HepG2 (cell line): ENCODE results near the gene SYNE3. TPM values are rescaled to one million over a fixed set of nuclear protein-coding genes. Genes with fewer than 3 reads are reported as not detected.

Source experiments
- ATM ChIP-seq: fragments of 450-650 bp; IDR thresholded peaks from 2 replicates; pipeline ENCODE4 v1.7.1; 2017; ENCODE audit warnings: mild to moderate bottlenecking, borderline replicate concordance
- CBX2 ChIP-seq, 2 experiments: fragments of 200-600 bp in 1 of 2; sonication (generic); formaldehyde crosslinking in 1 of 2; IDR thresholded peaks; 2 replicates each; pipeline versions ENCODE4 v1.7.0 to v1.8.1; 2018 to 2022; ENCODE audit warnings: low read depth in 2 of 2, low read length in 1 of 2, mild to moderate bottlenecking in 1 of 2, missing genetic modification reagents in 1 of 2
- CCDC6 ChIP-seq: sonication (generic); formaldehyde crosslinking; IDR thresholded peaks from 2 replicates; pipeline ENCODE4 v1.8.1; 2022; ENCODE audit warnings: mild to moderate bottlenecking, missing genetic modification reagents, moderate library complexity
- HNRNPH1 ChIP-seq: fragments of 200-400 bp; formaldehyde crosslinking; optimal IDR thresholded peaks from 2 replicates; pipeline ENCODE3; 2017; ENCODE audit warnings: mild to moderate bottlenecking, low read depth, low read length
- KAT2B ChIP-seq: fragments of 150-350 bp; IDR thresholded peaks from 2 replicates; pipeline ENCODE4 v1.6.1; 2014; ENCODE audit warnings: low read depth, low read length, borderline replicate concordance
- KDM5A ChIP-seq: fragments of 200-600 bp; sonication (generic); IDR thresholded peaks from 2 replicates; pipeline ENCODE4 v1.7.0; 2018; ENCODE audit warnings: antibody characterized with exemption, mild to moderate bottlenecking, low read length, borderline replicate concordance
- MIER3 ChIP-seq: IDR thresholded peaks from 2 replicates; pipeline ENCODE4 v1.6.1; 2016; ENCODE audit warnings: missing compliant biosample characterization, borderline replicate concordance
- MLXIP ChIP-seq: sonication (generic); formaldehyde crosslinking; IDR thresholded peaks from 2 replicates; pipeline ENCODE4 v1.9.0; 2021; ENCODE audit warnings: missing genetic modification reagents, borderline replicate concordance
- MTF2 ChIP-seq: sonication (generic); formaldehyde crosslinking; IDR thresholded peaks from 2 replicates; pipeline ENCODE4 v1.5.0; 2020; ENCODE audit warnings: missing genetic modification reagents, borderline replicate concordance
- NFE2 ChIP-seq: sonication (generic); formaldehyde crosslinking; IDR thresholded peaks from 2 replicates; pipeline ENCODE4 v1.4.0; 2020; ENCODE audit warnings: missing genetic modification reagents
- NR2C2 ChIP-seq: sonication (generic); formaldehyde crosslinking; IDR thresholded peaks from 2 replicates; pipeline ENCODE4 v1.4.0; 2020; ENCODE audit warnings: missing genetic modification reagents, mild to moderate bottlenecking, moderate library complexity, borderline replicate concordance
- PCBP2 ChIP-seq: fragments of 200-400 bp; formaldehyde crosslinking; optimal IDR thresholded peaks from 2 replicates; pipeline ENCODE3; 2018; ENCODE audit warnings: low read length, low read depth; ENCODE audit not compliant: poor library complexity, severe bottlenecking
- PHF5A ChIP-seq: IDR thresholded peaks from one replicate; pipeline ENCODE4 v1.6.1; 2018; ENCODE audit warnings: low read depth, missing genetic modification reagents; ENCODE audit not compliant: unreplicated experiment
- POLR2G ChIP-seq: fragments of 200-400 bp; formaldehyde crosslinking; IDR thresholded peaks from 2 replicates; pipeline ENCODE4 v1.6.1; 2018; ENCODE audit warnings: mild to moderate bottlenecking, low read depth, low read length, moderate library complexity
- RBM39 ChIP-seq: fragments of 200-400 bp; formaldehyde crosslinking; IDR thresholded peaks from one replicate; pipeline ENCODE4 v1.6.1; 2018; ENCODE audit warnings: antibody characterized with exemption, mild to moderate bottlenecking, low read depth, low read length; ENCODE audit not compliant: poor library complexity, severe bottlenecking
- REL ChIP-seq: sonication (generic); formaldehyde crosslinking; conservative IDR thresholded peaks from 2 replicates; pipeline ENCODE4 v1.8.0; 2022; ENCODE audit warnings: mild to moderate bottlenecking, missing genetic modification reagents, moderate library complexity
- ZBTB42 ChIP-seq: sonication (generic); formaldehyde crosslinking; IDR thresholded peaks from 2 replicates; pipeline ENCODE4 v1.5.0; 2020; ENCODE audit warnings: mild to moderate bottlenecking, missing genetic modification reagents
- ZNF101 ChIP-seq: sonication (generic); formaldehyde crosslinking; IDR thresholded peaks from 2 replicates; pipeline ENCODE4 v1.4.0; 2020; ENCODE audit warnings: mild to moderate bottlenecking, low read depth, missing genetic modification reagents, borderline replicate concordance
- ZNF451 ChIP-seq: sonication (generic); formaldehyde crosslinking; IDR thresholded peaks from 2 replicates; pipeline ENCODE4 v1.5.0; 2020; ENCODE audit warnings: mild to moderate bottlenecking, missing genetic modification reagents
- ZNF513 ChIP-seq: sonication (generic); formaldehyde crosslinking; conservative IDR thresholded peaks from 2 replicates; pipeline ENCODE4 v1.5.0; 2020; ENCODE audit warnings: missing genetic modification reagents
- ZNF572 ChIP-seq: sonication (generic); formaldehyde crosslinking; IDR thresholded peaks from 2 replicates; pipeline ENCODE4 v1.5.1; 2020; ENCODE audit warnings: mild to moderate bottlenecking, missing genetic modification reagents
- ZNF720 ChIP-seq: sonication (generic); formaldehyde crosslinking; IDR thresholded peaks from 2 replicates; pipeline ENCODE4 v1.4.0; 2020; ENCODE audit warnings: missing genetic modification reagents
- ZNF747 ChIP-seq: sonication (generic); formaldehyde crosslinking; IDR thresholded peaks from 2 replicates; pipeline ENCODE4 v1.8.1; 2023; ENCODE audit warnings: missing genetic modification reagents, mild to moderate bottlenecking, borderline replicate concordance
- ZNF878 ChIP-seq: sonication (generic); formaldehyde crosslinking; IDR thresholded peaks from 2 replicates; pipeline ENCODE4 v1.8.1; 2023; ENCODE audit warnings: mild to moderate bottlenecking, missing genetic modification reagents, moderate library complexity
- ZSCAN29 ChIP-seq: sonication (generic); formaldehyde crosslinking; conservative IDR thresholded peaks from 2 replicates; pipeline ENCODE4 v1.4.0; 2020; ENCODE audit warnings: mild to moderate bottlenecking, missing genetic modification reagents
- polyA plus RNA-seq, 8 experiments: library from polyadenylated mRNA; depleted of rRNA in 3 of 8; stranded (reverse) in 7 of 8; unstranded in 1 of 8; fragments of >200 nt; fragmentation: Illumina TruSeq in 4 of 8; extraction: Trizol in 4 of 8; gene quantifications; 2 replicates each; pipeline versions ENCODE4 v1.2.1 to v1.2.3, GENCODE V29; 2011 to 2016; ENCODE audit warnings: low read depth in 4 of 8, missing spikeins in 1 of 8, mixed read lengths in 1 of 8; ENCODE audit not compliant: insufficient read depth in 1 of 8
- total RNA-seq, 5 experiments: library from RNA; depleted of rRNA; stranded (reverse); fragments of >200 nt; fragmentation: Illumina TruSeq; extraction: Trizol; gene quantifications; 2 replicates each; pipeline ENCODE4 v1.2.3, GENCODE V29; 2016; ENCODE audit warnings: low read depth in 1 of 5

The SYNE3 gene
- total and polyA plus RNA-seq, 2 of the 13 experiments (the other 11 are each of a cell fraction or from before 2014, with no cell fraction given), result 7.8 to 8.0 TPM

- TF ChIP-seq ZNF513 (CRISPR knock-in tag) (no peak), NFE2 (CRISPR knock-in tag) (no peak), POLR2G (peak; percentile 81; the same call in 1 of the 2 replicates), MTF2 (no peak), ZNF451 (no peak), REL (CRISPR knock-in tag) (no peak), KAT2B (no peak), ZNF101 (no peak), ZNF747 (0 out of 2 replicates have a peak, but pooled peaks have one; percentile 46), ZNF572 (CRISPR knock-in tag) (no peak), PCBP2 (no peak), HNRNPH1 (no peak), ZBTB42 (no peak), ZNF878 (CRISPR knock-in tag) (no peak; the same call in 1 of the 2 replicates), CCDC6 (CRISPR knock-in tag) (peak; percentile 77; the same call in 1 of the 2 replicates), NR2C2 (CRISPR knock-in tag) (peak; percentile 62), CBX2 (IDR thresholded peaks at IDR 0.05; ENCODE audit: low read depth, low read length) (no peak), CBX2 (CRISPR knock-in tag; IDR thresholded peaks at IDR 0.05; ENCODE audit: low read depth) (no peak), ATM (no peak), ZSCAN29 (no peak), PHF5A (peak; percentile 80), KDM5A (no peak), ZNF720 (CRISPR knock-in tag) (no peak), RBM39 (no peak), MIER3 (CRISPR knock-in tag) (0 out of 2 replicates have a peak, but pooled peaks have one; percentile 36), MLXIP (CRISPR knock-in tag) (peak; percentile 63; the same call in 1 of the 2 replicates)
These were observed 6.8 kb upstream of the SYNE3 start (continued) for GRCh38 chr14:95523051-95523814.
